GM06990 (cell line): ENCODE measurements around the gene PHACTR1.
"Not testable (repeated sequence)": the region's sequence is repeated elsewhere in the genome, so short reads cannot be mapped to it uniquely, and the experiment has no call there.

ENCODE experiments used
- DNase-seq: peaks from one replicate; pipeline ENCODE4 v3.0.0-alpha.2; 2011; ENCODE audit not compliant: insufficient read length; ENCODE audit errors: extremely low read depth
- H3K27me3 ChIP-seq: replicated peaks from 2 replicates; pipeline ENCODE4 v1.6.0; 2011; ENCODE audit warnings: low read length; ENCODE audit not compliant: control insufficient read depth, insufficient read depth
- H3K36me3 ChIP-seq: 2 replicates; pipeline ENCODE4 v1.5.1; 2011; ENCODE audit warnings: low read length; ENCODE audit not compliant: control insufficient read depth, insufficient read depth
- H3K4me3 ChIP-seq: replicated peaks from 2 replicates; pipeline ENCODE4 v1.5.1; 2011; ENCODE audit warnings: low read depth, mild to moderate bottlenecking, control low read depth, low read length
- TF ChIP-seq, protein P1 (sequence below): IDR thresholded peaks from 2 replicates; pipeline ENCODE4 v1.5.1; 2011; ENCODE audit warnings: low read length, control low read depth, mild to moderate bottlenecking, inconsistent platforms; ENCODE audit not compliant: insufficient read depth, poor library complexity, severe bottlenecking

PHACTR1 gene

DNA sequence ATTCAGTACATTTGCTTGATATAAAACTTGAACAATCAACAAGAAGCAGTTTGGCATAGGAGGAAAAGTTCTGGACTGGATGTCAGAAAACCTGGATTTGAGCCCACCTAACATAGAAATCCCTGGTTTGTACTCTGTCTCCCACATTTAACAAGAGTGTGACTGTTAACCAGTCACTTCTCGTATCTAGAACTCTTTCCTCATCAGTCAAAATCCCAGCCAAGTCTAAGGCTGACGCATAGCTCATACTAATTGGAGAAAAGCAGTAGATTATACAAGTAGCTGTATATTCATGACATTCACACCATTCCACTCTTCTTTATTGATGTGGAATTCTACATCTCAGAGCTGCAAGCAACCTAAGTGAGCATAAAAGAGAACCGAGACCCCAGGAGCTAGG, 222.7 kb downstream of the PHACTR1 start:
- TF ChIP-seq, protein P1, sequence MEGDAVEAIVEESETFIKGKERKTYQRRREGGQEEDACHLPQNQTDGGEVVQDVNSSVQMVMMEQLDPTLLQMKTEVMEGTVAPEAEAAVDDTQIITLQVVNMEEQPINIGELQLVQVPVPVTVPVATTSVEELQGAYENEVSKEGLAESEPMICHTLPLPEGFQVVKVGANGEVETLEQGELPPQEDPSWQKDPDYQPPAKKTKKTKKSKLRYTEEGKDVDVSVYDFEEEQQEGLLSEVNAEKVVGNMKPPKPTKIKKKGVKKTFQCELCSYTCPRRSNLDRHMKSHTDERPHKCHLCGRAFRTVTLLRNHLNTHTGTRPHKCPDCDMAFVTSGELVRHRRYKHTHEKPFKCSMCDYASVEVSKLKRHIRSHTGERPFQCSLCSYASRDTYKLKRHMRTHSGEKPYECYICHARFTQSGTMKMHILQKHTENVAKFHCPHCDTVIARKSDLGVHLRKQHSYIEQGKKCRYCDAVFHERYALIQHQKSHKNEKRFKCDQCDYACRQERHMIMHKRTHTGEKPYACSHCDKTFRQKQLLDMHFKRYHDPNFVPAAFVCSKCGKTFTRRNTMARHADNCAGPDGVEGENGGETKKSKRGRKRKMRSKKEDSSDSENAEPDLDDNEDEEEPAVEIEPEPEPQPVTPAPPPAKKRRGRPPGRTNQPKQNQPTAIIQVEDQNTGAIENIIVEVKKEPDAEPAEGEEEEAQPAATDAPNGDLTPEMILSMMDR, result no peak
- no peak for DNase-seq
- H3K27me3 ChIP-seq, result no peaks in the 10 kb centered on the region
- no peaks in the 10 kb centered on the region for H3K36me3 ChIP-seq
- no peak overlapping the region for H3K4me3 ChIP-seq

DNA sequence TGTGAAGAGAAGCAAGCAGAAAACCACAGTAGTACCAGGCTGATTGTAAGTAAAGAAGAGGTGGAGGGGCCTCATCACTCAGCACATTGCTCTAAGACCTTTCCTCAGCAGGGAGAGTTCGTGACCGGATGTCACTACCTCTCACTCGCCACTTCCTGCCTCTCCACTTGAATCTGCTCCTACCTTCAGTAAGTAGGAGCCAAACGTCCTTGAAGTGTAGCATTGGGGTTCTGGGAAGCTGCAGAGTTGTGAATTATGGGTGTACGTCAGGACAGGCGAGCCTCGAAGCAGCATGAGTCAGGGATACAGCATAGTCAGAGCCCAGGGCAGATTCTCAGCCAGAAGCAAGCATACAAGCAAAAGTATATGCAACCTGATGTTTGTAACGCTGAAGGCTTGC, 224.9 kb downstream of the PHACTR1 start:
- Histone ChIP-seq H3K4me3 (no peak overlapping the region), H3K36me3 (no peaks in the 10 kb centered on the region)
- TF ChIP-seq, protein P1, result no peak

DNA sequence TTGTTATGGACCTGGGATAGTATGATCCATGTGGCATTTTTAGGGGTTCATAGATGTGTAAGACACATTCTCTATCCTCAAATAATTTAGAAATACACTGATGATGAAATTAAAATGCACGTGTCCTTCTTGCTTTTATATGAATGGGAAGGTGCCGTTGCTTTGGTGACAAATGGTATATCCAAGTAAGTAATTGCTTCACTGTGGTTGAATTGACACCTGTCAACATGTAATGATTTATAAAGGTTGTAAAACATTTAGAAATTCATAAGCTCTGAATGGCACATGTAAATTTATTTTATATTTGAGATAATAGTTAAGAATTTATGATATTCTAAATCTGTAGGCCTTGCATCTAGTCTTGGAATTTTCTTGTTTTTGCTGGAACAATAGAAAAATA, 227.0 kb downstream of the PHACTR1 start:
- TF ChIP-seq, protein P1, result no peak
- Histone ChIP-seq H3K27me3 (no peaks in the 10 kb centered on the region), H3K36me3 (no peaks in the 10 kb centered on the region), H3K4me3 (no peak overlapping the region)
- DNase-seq, result no peak

More for the DNA sequence above, 224.9 kb downstream of the PHACTR1 start:
- no peaks in the 10 kb centered on the region for H3K27me3 ChIP-seq
- no peak for DNase-seq

DNA sequence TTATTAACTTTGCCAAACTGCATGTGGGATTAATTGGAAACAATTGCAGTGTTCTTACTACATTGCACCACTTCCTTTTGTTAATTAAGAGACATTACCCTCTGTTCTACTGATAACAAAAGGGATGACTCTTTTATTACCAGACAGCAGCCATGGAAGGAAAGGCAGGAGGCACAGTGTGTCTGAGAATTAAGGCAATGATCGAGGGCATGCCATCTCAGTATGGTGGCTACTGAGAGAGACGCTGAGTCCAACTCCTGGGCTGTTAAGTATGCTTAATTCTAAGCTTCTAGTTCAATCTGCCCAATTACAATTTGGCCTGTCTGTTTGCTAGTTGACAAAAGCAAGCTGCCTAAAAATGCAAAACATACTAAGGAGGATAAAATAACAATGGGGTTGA, 227.4 kb downstream of the PHACTR1 start:
- no peak overlapping the region for H3K4me3 ChIP-seq
- TF ChIP-seq, protein P1, result no peak
- no peak for DNase-seq
- H3K36me3 ChIP-seq, result no peaks in the 10 kb centered on the region
- H3K27me3 ChIP-seq, result no peaks in the 10 kb centered on the region

DNA sequence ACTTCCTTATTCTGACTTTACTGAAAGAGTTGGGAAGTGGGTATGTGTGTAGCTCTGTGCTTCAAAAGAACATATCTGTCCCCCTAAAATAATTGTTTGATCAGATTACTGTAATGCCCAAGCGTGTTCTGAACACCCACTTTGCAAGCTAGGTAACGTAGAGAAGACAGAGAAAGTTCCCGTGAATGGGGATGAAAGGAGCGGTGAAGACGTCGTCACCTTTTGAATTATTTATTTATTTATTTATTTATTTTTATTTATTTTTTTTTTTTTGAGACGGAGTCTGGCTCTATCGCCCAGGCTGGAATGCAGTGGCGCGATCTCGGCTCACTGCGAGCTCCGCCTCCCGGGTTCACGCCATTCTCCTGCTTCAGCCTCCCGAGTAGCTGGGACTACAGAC, 228.0 kb downstream of the PHACTR1 start:
- not testable (repeated sequence) for DNase-seq, H3K4me3 ChIP-seq, H3K27me3 ChIP-seq, H3K36me3 ChIP-seq

DNA sequence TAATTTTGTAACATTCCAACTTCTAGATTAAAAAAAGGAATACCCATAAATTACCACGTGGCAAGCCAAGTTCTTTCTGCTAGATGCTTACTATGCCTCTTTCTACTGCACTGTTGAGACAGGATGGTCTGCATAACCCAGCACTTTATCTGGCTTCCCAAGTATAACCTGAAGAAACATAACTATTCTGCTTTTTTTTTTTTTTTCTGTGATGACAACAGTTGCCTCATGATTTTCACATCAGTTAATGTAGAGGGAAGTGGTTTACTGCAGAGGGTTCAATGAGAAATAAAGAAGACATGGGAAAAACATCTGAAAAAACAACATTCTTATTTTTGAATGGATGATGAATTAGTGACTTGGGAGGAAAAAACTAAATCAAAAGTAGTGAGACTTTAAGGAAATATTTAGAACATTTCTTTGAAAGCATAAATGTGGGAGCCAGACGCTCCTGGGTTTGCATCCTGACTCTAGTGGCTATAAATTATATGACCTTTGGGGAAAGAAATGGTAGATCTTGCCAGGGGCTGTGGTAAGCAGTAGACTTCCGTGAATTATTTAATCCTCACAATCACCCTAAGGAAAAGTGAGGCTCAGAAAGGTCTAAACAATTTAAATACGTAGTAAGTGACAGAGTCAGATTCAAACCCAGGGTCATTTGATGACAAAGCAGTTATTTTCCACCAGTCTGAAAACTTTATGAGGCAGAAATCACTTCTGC, 230.7 kb downstream of the PHACTR1 start:
- DNase-seq, result no peak
- no peaks in the 10 kb centered on the region for H3K27me3 ChIP-seq
- H3K4me3 ChIP-seq, result no peak overlapping the region
- no peaks in the 10 kb centered on the region for H3K36me3 ChIP-seq
- TF ChIP-seq, protein P1, result no peak
